GM21717 (cell line): ENCODE data around the gene SPIRE2.
"Not testable (repeated sequence)": the region's sequence is repeated elsewhere in the genome, so short reads cannot be mapped to it uniquely, and the experiment has no call there.

Source experiments
- ATAC-seq: cut with Tn5 transposase; IDR thresholded peaks from one replicate; pipeline ENCODE4 v1.9.1; 2021; ENCODE audit warnings: mild to moderate bottlenecking, moderate library complexity; ENCODE audit not compliant: unreplicated experiment

The SPIRE2 gene

GRCh38 chr16:89806589-89807193 lies 21.6 kb upstream of the SPIRE2 start:
- not testable (repeated sequence) for ATAC-seq

GRCh38 chr16:89808475-89808874 lies 19.8 kb upstream of the SPIRE2 start:
- no peak for ATAC-seq

- ATAC-seq = no peak
Observed at GRCh38 chr16:89811321-89811720, 17.0 kb upstream of the SPIRE2 start.

GRCh38 chr16:89815639-89816348 lies 12.5 kb upstream of the SPIRE2 start:
- peak; percentile 29 for ATAC-seq

GRCh38 chr16:89818851-89819403 lies 9.3 kb upstream of the SPIRE2 start:
- ATAC-seq = not testable (repeated sequence)

GRCh38 chr16:89819448-89819847 lies 8.8 kb upstream of the SPIRE2 start:
- not testable (repeated sequence) for ATAC-seq

GRCh38 chr16:89821438-89822187 lies 6.7 kb upstream of the SPIRE2 start:
- no peak for ATAC-seq

- ATAC-seq = no peak
Observed at GRCh38 chr16:89822188-89823086, 5.8 kb upstream of the SPIRE2 start.

- ATAC-seq = no peak
Observed at GRCh38 chr16:89823087-89823823, 5.0 kb upstream of the SPIRE2 start.

GRCh38 chr16:89823824-89824148 lies 4.5 kb upstream of the SPIRE2 start:
- not testable (repeated sequence) for ATAC-seq

- ATAC-seq = no peak
Observed at GRCh38 chr16:89826531-89827382, 1.5 kb upstream of the SPIRE2 start.

- no peak for ATAC-seq
Observed at GRCh38 chr16:89827383-89828198, 684 bp upstream of the SPIRE2 start.

- no peak for ATAC-seq
Observed at GRCh38 chr16:89828870-89829629, 775 bp downstream of the SPIRE2 start.

- no peak for ATAC-seq
Observed at GRCh38 chr16:89829630-89830437, 1.6 kb downstream of the SPIRE2 start.

GRCh38 chr16:89831810-89832328 lies 3.6 kb downstream of the SPIRE2 start:
- ATAC-seq = no peak

- ATAC-seq = not testable (repeated sequence)
Observed at GRCh38 chr16:89833664-89834363, 5.5 kb downstream of the SPIRE2 start.
